ENCODE measurements around the gene CMBL. TPM values are rescaled to one million over a fixed set of nuclear protein-coding genes. Genes with fewer than 3 reads are reported as not detected.

Gene CMBL
- total RNA-seq, 1 donor from 2014 or later, result 4.5 TPM

DNA sequence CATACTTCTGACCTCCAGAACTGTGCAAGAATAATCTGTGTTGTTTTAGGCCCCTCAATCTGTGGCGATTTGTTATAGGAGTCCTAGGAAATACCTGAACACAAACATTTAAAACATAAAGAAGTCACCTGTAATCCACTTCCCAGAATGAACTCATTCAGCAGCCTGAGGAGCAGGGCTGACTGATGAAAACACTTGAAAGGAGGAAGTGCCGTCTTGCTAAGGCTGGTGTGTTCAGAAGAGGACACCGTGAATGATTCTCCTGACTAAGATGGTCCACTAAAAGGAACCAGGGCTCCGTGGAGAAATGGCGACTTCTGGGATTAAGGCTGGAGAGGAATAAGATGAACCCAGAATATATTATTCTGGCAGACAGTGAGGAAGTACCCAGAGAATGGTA is 27.1 kb upstream of the CMBL start:
- FAIRE-seq, result no peak

DNA sequence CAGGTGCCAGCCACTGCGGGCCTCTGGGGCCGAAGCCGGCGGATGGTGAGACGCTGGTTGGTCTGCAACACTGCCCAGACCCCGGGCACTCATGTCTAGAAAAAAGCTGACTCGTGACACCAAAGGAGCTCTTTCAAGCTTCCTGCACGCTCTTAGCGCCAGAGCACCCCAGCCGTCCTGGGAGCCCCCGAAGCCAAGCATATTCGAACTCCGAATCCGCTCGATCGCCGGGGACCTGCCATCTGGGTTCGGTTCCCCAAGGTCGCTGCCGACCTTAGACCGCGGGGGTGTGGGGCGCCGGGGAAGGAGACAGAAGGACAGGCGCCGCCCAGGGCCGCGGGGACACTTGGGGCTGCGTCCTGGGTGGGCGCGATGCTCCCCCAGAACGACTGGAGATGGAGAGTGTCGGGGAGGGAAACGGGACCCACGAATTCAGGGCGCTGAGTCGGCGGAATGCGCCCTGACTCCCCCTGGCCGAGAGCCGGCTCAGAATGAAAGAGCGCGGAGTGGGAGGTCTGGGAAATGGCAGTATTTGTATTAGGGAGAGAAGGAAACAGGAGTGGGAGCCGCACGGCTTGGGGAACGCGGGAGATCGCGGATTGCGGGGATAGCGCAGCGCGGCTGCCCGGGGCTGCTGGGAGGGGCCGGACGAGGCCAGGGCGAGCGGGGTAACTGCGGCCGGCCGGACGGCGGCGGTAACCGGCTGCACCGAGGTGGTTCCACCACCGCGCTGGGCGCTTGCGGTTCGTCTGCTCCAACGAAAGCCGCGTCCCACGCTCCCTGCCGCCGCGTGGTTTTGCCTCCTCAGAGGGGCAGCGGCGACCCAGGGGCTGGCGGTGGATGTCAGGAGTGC is 25.7 kb upstream of the CMBL start:
- peak in 1 of 2 donors; percentile 48 for DNase-seq (ENCODE audit: low spot score in 2 of 2)
- no peak for FAIRE-seq

More for the DNA sequence above, 27.1 kb upstream of the CMBL start:
- no peak for DNase-seq (ENCODE audit: low spot score in 2 of 2)

DNA sequence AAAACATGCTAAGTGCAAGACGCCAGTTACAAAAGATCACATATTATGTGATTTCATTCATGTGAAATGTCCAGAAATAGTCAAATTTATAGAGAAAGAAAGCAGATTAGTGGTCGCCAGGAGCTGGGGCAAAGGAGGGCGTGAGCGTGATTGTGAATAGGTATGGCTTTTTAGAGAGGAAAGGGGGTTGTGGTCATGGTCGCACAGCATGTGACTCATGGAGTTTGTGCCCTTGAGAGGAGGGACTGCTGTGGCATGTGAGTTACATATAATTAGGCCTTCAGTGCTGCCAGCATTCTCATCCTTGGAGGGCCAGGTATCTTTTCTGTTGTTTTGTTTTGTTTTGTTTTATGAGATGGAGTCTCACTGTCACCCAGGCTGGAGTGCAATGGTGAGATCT is 24.6 kb upstream of the CMBL start:
- FAIRE-seq, result no peak
- DNase-seq (ENCODE audit: low spot score in 2 of 2), result no peak

GRCh38 chr5:10331341-10331796 is 23.7 kb upstream of the CMBL start:
- FAIRE-seq (no peak), DNase-seq (ENCODE audit: low spot score in 2 of 2) (peak in 1 of 2 donors; percentile 34)

- no peak for FAIRE-seq
- no peak for DNase-seq (ENCODE audit: low spot score in 2 of 2)
These were observed 23.0 kb upstream of the CMBL start for GRCh38 chr5:10330511-10331230.

DNA sequence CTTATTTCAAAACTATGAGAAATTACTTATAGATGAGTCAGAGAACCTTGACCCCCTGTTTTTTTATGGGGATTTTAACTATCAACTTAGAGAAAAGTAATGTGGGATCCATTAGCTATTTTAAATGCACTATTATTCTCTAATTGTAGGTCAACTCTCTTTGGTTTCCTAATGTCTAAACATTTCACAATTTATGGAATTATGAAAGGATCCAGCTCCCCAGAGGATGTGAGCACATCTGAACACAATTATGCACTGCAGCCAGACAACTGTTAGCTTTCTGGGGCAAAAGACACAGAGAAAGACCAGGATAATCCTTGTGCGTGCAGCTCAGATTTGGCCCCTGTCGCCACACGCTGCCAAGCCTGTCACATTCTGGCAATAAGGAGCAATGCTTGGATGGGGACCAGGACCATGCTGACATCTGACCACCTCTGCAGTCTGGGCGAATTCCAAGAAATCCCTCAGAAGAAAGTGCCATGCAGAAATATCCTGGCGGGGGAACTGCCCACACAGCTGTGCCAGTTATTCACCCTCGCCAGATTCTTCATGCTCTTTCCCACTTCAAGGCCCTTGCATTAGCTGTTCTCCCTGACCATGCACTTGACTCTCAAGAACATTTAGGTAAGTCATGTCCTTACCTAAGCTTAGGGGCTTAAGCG is 22.2 kb upstream of the CMBL start:
- DNase-seq (ENCODE audit: low spot score in 2 of 2) (no peak), FAIRE-seq (no peak)

- no peak for DNase-seq (ENCODE audit: low spot score in 2 of 2)
- no peak for FAIRE-seq
These were observed 21.7 kb upstream of the CMBL start for GRCh38 chr5:10329446-10329819.

DNA sequence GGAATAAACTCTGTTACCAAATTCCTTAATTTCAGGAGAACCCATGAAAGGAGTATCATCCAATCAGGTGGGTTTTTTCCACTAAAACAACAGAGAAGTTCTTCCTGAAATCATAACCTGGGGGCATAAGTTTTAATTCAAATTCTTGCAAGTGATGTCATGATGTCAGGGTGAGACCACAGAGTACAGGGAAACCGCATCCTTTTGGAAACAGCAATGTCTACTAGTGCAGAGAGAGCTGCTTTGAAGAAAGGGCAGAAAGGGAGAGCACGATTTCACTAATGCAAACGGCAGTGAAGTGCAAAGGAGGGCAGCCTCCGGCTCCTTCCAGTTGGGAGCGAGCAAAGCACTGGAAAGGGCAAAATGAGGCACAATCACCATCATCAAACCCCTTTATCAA is 20.6 kb upstream of the CMBL start:
- FAIRE-seq (no peak), DNase-seq (ENCODE audit: low spot score in 2 of 2) (no peak)

- FAIRE-seq, result no peak
These were observed 17.0 kb upstream of the CMBL start for GRCh38 chr5:10324518-10325370.

GRCh38 chr5:10323588-10324488 is 16.1 kb upstream of the CMBL start:
- FAIRE-seq (no peak), DNase-seq (ENCODE audit: low spot score in 2 of 2) (no peak)

More at GRCh38 chr5:10324518-10325370, 17.0 kb upstream of the CMBL start:
- DNase-seq (ENCODE audit: low spot score in 2 of 2), result no peak

DNA sequence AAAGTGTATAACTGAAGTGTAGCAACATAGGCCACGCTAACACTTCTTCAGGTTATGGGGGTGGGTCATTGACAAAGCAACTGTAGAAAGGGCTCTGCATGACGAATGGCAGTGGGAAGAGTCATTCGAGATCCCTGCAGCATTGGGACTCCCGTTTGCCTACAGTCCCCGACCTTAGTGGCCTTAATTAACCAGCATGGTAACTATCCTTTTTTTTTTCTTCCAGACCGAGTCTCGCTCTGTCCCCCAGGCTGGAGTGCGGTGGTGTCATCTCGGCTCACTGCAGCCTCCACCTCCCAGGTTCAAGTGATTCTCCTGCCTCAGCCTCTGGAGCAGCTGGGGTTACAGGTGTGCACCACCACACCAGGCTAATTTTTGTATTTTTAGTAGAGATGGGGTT is 14.2 kb upstream of the CMBL start:
- no peak for DNase-seq (ENCODE audit: low spot score in 2 of 2)
- FAIRE-seq, result no peak

DNA sequence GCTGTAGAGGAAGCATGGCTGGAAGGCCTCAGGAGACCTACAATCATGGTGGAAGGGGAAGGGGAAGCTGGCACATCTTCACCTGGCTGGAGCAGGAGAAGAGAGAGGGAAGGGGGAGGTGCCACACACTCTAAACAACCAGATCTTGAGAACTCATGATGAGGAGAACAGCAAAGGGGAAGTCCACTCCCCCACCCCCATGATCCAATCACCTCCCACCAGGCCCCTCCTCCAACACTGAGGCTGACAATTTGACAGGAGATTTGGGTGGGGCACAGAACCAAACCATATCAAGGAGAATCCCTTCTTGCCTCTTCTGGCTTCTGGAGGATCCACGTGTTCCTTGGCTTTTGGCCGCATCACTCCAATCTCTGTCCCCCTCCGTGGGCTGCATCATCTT is 13.1 kb upstream of the CMBL start:
- FAIRE-seq (no peak), DNase-seq (ENCODE audit: low spot score in 2 of 2) (no peak)

DNA sequence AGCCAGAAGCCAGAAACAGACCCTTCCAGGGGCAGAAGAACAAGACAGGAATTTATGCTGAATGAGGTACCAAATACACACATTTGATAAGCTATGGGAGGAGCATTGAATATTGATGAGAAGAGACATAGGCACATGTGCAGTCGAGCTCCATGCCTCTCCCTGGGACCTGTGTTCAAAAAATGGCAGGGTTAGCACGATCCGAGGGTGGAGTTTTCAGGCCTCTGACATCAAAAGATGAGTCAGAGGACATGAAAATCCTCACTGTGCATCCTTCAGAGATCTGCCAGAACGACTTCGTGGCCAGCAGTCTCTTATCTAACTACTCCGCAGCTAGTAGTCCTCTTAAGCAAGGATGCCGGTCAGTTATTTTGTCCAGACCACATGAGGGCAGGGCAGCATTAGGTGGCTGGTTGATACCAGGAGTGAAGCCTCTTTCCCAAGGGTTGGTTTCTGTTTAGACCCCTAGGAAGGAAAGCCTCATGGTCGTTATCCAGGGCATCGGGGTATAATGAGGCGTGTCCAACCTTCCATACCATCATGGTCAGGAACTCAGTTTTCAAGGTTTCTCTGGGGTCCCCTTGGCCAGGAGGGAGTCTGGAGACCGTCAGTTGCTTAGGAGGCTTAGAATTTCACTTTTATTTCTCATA is 11.6 kb upstream of the CMBL start:
- no peak for DNase-seq (ENCODE audit: low spot score in 2 of 2)
- FAIRE-seq, result no peak

- DNase-seq (ENCODE audit: low spot score in 2 of 2) (no peak), FAIRE-seq (no peak)
These were observed 10.4 kb upstream of the CMBL start for GRCh38 chr5:10317825-10318682.

- FAIRE-seq (no peak), DNase-seq (ENCODE audit: low spot score in 2 of 2) (no peak)
These were observed 8.3 kb upstream of the CMBL start for GRCh38 chr5:10315824-10316509.

DNA sequence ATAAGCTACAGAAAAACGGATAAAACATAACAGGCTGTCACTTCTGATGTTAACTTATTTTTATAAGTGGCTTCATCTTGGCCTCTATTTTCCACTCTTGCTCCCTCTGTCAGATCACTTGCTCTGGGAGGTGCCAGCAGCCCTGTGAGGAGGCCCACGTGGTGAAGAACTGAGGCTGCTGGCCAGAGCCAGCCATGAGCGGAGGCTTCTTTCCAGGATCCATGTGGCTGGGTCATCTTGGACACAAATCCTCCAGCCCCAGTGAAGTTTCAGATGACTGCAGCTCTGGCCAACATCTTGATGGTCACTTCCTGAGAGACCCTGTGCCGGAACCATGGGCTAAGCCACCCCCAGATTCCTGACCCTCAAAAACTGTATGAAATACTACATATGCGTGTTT is 7.5 kb upstream of the CMBL start:
- DNase-seq (ENCODE audit: low spot score in 2 of 2) (no peak), FAIRE-seq (no peak)

All from frontal cortex (tissue), 4 donors.